GM19324 (cell line): Measurements from ENCODE around the gene ZBTB40.

Experiments
- ATAC-seq: cut with Tn5 transposase; IDR thresholded peaks from one replicate; pipeline ENCODE4 v1.9.1; 2021; ENCODE audit warnings: mild to moderate bottlenecking, moderate library complexity; ENCODE audit not compliant: unreplicated experiment, low FRiP score

ZBTB40 gene

DNA sequence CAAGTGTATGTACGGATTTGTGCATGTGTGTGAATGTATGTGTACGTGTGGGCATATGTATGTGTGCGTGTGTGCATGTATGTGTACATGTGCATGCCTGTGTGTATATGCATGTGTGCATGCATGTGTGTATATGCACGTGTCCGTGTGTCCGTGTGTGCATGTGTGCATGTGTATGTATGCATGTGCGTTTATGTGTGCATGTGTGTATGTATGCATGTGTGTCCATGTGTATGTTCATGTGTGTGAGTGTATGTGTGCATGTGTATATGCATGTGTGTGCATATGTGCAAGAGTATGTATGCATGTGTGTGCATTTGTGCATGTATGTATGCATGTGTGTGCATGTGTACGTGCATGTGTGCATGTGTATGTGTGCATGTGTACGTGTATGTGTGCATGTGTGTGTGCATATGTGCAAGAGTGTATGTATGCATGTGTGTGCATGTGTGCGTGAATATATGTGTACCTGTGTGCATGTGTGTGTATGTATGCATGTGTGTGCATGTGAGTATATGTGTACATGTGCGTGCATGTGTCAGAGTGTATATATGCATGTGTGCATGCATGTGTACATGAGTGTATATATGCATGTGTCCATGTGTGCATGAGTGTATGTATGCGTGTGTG lies 127.2 kb downstream of the ZBTB40 start:
- ATAC-seq, result no peak

DNA sequence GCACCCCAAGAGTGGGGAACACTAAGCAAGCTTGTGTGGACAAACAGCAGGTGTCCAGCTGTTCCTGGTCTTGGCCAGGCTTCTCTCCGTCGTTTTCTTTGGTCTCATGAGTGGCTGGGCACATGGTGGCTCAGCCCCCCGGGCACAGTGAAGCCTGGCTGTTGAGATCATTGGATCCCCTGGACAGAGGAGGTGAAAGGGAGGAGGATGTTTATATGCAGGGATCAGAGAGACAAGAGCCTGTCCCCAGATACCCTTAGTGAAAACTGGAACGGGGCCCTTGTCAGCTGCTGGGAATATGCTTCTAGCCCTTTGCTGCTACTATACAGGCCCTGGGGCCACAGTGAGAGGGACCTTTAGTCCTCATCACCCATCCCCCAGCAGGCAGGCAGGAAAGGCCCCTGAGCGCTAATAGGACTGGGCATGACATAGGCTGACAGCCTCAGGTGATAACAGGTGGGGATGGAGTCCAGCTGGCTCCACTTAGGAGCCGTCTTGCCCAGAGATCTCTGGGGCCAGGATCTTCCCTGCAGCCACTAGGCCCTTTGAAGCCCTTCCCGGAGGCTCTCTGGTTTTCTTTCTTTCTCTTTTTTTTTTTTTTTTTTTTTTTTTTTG lies 128.0 kb downstream of the ZBTB40 start:
- ATAC-seq, result no peak
